CD4-positive, alpha-beta T cell treated with Interferon gamma for 1 hour (primary cell): ENCODE results near the gene SLC38A3.
"Not testable (repeated sequence)": the region's sequence is repeated elsewhere in the genome, so short reads cannot be mapped to it uniquely, and the experiment has no call there.

ENCODE experiments used
- DNase-seq: peaks from one replicate; pipeline ENCODE4 v3.0.0-alpha.2; 2020

SLC38A3 gene

DNA sequence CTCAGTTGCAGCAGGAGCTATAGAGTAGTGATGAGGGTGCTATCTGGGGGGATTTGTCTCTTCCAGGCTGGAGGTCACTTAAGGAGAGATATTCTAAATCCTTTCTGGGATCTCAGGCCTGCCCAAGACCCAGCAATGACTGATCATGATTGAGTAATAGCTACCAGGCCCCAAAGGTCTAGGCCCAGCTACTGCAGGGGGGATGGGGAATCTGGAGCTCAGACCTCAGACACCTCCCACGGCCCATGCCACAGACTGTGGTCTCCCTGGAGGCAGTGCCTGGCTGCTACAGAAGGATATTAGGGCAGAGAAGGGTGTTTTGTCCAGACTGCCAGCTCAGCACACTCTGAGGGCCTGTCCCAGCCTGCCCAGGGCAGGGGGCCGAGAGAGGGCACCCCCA is 6.9 kb downstream of the SLC38A3 start:
- no peak for DNase-seq

- DNase-seq = no peak
These were observed 7.4 kb downstream of the SLC38A3 start for GRCh38 chr3:50212502-50212901.

DNA sequence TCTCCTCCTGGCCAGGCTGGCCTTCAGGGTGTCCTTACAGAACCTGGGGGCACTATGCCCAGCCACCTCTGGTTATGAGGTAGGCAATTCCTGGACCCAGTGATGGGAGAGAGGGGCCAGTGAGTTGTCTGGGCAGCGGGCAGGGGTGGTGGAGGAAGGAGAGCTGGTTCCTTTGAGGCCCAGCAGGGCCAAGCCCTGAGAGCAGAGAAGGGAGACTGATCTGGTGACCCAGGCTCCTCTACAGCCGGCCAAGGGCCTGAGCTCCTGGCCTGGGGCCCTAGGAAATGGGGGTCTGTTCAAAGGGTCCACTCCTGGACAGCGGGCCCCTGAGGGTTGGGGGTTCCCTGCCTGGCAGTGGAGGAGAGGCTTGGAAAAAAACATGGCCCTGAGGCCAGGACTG is 7.9 kb downstream of the SLC38A3 start:
- no peak for DNase-seq

GRCh38 chr3:50213373-50213772 is 8.3 kb downstream of the SLC38A3 start:
- DNase-seq = no peak

DNA sequence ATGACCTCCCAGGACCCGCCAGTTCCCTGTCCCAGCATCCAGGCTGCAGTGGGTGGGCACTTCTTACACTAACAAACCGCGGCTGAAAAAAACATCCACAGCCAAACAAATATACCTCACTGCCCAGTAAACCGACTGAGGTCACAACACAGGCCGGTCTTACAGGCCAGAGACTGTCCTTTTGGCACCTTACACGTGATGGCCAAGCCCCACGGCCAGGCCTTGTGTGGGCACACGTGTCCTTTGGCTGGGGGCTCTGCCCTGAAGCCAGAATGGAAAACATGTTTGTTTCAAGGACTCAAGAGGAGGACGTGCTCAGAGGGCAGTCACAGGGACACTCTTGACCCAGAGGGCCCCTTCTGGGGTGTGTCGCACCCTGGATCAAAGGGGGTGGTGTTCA is 9.8 kb downstream of the SLC38A3 start:
- no peak for DNase-seq

GRCh38 chr3:50215529-50215928 is 10.5 kb downstream of the SLC38A3 start:
- DNase-seq = no peak

DNA sequence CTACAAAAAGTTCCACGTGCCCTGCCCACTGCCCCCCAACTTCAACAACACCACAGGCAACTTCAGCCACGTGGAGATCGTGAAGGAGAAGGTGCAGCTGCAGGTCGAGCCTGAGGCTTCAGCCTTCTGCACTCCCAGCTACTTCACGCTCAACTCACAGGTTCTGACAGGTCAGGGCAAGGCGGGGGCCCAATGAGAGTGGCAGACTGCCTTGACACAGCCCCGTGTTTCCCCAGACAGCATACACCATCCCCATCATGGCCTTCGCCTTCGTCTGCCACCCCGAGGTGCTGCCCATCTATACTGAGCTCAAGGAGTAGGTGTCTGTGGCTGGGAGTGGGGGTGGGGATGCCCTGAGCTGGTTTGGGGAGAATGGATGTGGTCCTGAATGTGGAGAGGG is 12.6 kb downstream of the SLC38A3 start:
- no peak for DNase-seq

GRCh38 chr3:50218448-50218847 is 13.4 kb downstream of the SLC38A3 start:
- no peak for DNase-seq

GRCh38 chr3:50219285-50219684 is 14.2 kb downstream of the SLC38A3 start:
- no peak for DNase-seq

GRCh38 chr3:50220109-50220508 is 15.0 kb downstream of the SLC38A3 start:
- DNase-seq = no peak

DNA sequence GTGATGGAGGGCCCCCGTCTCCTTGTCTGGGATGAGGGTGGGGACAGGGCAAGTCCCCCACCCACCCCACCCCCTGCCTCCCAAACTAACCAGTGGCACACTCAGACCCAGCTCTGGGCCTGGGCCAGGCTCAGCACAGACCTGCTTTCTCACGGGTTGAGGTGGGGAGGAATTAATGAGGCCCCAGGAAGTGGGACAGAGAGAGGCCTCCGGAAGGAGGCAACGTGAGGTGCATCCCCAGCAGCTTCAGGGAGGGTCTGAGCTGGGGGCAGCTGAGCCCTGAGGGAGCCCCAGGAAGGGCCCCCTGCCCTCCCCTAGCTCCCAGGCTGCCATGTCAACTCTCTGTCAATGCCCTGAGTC is 16.0 kb downstream of the SLC38A3 start:
- DNase-seq = no peak

- no peak for DNase-seq
These were observed 16.5 kb downstream of the SLC38A3 start for GRCh38 chr3:50221411-50222168.

DNA sequence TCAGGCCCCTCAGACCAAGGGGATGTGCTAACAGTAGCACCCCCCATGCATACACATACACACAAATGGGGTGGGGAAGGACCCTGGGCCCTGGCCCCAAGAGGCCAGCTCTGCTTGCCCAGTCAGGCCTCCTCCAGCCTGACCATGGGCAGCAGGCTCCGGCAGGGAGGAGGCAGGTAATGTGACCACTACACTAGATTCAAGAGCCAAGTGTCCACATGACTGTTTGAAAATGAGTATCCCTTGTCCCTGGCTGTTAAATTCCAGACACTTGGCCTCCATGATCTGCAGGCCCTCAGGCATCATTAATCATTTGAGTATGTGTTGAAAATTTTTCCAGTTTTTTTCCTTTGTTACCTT is 17.1 kb downstream of the SLC38A3 start:
- no peak for DNase-seq

GRCh38 chr3:50224639-50225038 is 19.6 kb downstream of the SLC38A3 start:
- DNase-seq = no peak

- DNase-seq = no peak
These were observed 21.9 kb downstream of the SLC38A3 start for GRCh38 chr3:50226888-50227389.

GRCh38 chr3:50227390-50228183 is 22.5 kb downstream of the SLC38A3 start:
- peak; percentile 90 for DNase-seq

- not testable (repeated sequence) for DNase-seq
These were observed 23.2 kb downstream of the SLC38A3 start for GRCh38 chr3:50228184-50228763.

GRCh38 chr3:50229490-50229889 is 24.4 kb downstream of the SLC38A3 start:
- DNase-seq = no peak

DNA sequence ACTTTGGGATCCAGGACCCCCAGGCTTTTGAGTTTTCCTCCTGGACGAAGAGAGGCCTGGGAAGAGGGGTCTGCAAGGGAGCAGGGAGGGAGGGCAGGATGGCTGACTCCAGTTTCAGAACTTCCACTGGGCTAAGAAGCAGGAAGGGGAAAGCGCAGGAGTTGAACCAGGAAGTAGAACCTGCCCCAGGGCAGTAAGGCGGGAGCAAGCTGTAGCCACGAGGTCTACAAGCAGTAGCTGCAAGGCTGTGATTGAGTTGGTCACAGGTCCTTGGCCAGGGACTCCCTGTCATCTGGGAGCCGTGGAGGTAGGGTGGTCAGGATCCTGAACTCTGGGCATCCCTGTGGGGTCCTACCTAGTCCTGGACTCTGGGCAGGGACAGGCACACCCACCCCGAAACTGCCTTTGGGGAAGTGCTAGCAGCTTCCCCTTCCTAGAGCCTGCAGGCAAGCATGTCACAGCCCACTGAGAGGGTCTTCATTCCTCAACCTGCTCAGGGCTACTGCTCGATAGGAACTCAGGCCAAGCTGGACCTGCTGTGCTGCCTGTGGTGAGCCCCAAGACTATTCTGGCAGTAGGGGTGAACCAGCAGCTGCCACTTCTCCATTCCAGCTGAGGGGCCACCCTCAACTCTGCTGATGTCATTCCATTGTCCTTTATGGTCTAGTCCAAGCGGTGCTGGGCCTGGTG is 25.2 kb downstream of the SLC38A3 start:
- DNase-seq = peak; percentile 17

GRCh38 chr3:50230794-50231125 is 25.7 kb downstream of the SLC38A3 start:
- DNase-seq = no peak

DNA sequence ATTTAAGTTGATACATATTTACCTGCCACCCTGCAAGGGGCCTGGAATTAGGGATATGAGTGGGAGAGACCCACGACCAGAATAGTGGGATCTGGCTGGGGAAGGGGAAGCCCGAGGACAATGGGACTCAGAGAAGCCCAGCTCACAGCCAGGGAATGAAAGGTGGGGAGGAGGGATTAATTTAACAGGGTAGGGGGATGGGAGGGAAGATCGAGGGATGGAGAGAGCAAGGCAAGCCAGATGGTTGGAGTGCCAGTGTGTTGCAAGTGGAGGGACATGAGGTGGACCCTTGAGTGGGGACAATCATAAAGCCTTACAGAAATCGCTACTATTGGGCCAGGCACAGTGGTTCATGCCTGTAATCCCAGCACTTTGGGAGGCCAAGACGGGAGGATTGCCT is 26.5 kb downstream of the SLC38A3 start:
- no peak for DNase-seq

GRCh38 chr3:50232303-50232702 is 27.2 kb downstream of the SLC38A3 start:
- no peak for DNase-seq

- no peak for DNase-seq
These were observed 28.1 kb downstream of the SLC38A3 start for GRCh38 chr3:50233176-50233575.
